ENCODE results near the gene SMG6.

The SMG6 gene

DNA sequence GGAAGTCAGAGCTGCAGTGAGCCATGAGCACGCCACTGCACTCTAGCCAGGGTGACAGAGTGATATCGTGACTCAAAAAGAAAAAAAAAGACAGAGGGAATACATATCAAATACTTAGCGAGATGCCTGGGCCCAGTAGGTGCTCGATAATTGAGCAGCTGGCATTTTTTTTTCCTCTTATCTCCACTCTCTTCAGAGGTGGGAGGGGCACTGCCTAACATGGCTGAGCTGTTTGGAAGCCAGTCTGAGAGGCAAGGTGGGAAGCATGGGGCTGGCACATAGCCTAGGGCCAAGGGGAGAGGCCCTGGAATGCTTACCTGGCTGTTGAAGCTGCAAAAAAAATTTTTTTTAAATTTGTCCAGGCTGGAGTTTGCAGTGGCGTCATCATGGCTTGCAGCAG is 210.2 kb downstream of the SMG6 start:
- DNase-seq: peak in 1 of 2 experiments; percentile 54

DNA sequence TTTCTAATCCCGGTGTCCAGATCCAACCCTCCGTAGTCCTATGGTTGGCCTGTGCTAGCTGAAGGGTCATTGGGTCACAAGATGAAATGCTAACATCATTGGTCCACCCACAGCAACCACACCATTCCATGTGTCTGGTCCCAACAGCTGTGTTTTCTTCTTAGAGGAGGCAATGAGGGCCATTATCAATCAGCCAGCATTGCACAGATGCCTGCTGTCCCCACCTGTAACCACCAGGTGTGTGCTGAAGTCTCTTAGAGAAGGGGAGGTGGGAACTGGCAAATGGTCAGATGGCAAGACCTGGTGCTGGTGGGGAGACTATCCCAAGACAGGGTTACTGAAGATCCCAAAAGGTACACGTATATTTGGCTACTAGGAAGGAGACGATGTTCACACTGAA is 211.3 kb downstream of the SMG6 start:
- DNase-seq: no peak

DNA sequence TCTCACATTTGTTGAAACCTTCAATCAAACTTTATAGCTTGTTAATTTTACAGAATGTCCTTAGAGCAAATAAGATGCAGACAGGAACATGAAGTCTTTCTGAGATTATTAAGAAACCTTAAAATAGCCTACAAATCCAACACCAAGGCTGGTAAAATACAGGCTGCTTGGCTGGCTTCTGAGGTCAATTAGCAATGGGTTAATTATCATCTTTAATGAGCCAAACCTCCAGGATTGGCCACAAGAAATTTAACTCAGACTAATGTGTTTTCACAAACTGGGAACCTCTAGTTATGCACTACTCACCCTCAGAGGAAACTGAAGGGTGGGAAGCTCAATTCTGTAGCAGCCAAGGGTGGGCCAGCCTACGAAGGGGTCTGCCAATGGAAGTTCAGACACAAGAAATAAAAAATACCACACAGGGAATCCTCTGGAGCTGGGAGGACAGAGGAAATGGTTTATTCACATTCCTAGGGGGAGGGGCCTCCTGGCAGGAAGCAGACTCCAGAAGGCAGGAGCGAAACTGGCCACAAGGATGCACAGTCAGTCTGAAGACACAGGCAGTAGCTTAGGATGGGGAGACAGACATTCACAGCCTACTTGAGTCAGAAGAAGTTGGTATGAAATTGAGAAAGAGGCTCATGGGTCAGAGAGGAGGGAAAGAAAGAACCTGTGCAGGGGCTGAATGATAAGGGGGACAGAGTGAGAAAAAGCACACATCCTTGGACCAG is 212.6 kb downstream of the SMG6 start:
- no peak for DNase-seq

DNA sequence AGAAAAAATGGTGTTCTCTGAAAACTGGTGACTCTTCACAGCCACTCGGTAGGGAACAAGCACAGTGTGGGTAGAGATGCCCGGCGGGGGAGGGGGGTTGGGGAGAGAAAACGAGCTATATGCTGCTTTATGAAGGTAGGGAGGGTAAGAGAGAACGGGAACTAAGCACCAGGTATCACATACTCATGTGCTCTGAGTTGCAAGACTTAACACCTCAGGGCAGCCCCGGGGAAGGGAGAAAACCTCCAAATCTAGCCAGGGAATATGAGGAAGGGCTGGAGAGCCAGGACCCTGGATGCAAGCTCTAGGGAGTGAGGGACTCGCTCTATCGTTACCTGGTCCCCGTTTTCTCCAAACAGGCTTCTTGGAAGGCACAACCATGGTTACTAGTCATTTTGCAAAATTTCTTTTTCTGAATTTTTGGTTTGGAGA is 213.4 kb downstream of the SMG6 start:
- no peak for DNase-seq

DNA sequence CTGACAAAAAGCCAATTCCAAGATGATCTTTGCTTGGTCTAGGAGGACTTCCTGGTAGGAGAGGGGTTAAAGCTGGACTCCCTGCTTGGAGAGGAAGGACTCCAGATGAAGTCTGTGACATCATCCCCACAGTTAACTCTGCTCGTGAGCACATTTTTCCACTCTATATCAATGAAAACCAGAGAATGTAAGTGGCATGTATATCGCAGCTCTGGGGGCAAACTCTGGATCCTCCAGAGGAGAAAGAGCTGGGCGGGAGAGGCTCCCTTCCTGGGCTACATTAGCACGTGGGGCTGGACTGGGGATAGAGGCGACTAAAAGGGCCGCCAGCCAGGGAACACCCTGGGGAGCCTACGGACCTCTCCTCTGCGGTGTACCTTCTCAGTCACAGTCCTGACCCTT is 214.6 kb downstream of the SMG6 start:
- DNase-seq: no peak

- no peak for DNase-seq
Measured at GRCh38 chr17:2087597-2088211, 215.9 kb downstream of the SMG6 start.

DNA sequence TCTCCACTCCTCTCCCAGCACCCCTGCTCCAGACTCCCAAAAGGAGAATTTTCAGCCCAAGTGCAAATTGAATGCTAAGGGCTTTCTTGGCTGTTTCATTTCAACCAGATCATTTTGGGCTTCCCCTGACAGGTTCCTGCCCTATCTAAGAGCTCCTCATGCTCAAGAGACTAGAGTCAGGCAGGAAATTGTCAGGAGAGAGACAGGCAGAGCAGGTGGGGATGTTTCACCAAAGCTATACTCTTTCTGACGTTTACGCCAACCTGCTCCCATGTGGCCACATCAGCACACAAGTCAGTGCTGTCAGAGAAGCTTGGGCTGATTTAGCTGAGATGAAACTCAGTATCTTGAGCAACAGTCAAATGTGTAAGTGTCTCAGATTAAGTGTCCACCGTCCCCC is 217.3 kb downstream of the SMG6 start:
- DNase-seq: no peak

GRCh38 chr17:2085648-2085949 is 218.0 kb downstream of the SMG6 start:
- no peak for DNase-seq

DNA sequence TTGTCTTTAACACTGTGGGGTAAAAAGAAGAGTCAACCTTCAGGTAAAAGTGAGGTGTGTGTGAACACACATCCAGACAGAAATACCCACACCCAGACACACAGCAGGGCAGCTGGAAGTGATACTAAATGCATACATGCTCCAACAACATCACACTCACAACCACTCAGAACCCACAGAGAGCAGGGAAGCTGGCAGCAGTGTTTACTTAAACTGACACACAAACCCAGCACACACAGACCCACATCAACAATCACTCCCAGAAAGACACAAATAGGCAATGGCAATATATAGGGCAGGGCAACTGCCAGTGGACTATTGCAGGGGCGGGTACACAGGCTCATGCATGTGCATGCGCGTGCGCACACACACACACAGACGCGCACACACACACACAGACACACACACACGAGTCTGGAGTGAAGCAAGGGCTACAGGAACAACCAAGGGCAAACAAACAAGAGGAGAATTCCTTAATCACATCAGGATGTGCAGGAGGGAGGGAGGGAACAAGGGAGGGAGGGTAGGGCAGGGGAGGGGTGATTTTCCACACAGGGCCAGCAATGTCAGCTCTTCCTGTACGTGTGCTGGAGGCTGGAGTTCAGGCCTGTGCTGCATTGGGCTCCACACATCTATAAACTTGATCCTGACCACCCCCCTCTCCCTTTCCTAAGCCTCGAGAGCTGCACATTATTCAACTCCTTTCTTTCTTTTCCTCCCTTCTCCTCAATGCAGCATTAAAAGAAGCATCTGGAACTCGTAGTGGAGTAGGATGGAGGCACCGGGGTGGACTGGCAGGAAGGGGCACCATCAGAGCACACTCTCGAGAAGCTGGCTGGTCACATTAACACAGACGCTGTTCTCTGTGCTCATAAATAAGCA is 218.6 kb downstream of the SMG6 start:
- no peak for DNase-seq

DNA sequence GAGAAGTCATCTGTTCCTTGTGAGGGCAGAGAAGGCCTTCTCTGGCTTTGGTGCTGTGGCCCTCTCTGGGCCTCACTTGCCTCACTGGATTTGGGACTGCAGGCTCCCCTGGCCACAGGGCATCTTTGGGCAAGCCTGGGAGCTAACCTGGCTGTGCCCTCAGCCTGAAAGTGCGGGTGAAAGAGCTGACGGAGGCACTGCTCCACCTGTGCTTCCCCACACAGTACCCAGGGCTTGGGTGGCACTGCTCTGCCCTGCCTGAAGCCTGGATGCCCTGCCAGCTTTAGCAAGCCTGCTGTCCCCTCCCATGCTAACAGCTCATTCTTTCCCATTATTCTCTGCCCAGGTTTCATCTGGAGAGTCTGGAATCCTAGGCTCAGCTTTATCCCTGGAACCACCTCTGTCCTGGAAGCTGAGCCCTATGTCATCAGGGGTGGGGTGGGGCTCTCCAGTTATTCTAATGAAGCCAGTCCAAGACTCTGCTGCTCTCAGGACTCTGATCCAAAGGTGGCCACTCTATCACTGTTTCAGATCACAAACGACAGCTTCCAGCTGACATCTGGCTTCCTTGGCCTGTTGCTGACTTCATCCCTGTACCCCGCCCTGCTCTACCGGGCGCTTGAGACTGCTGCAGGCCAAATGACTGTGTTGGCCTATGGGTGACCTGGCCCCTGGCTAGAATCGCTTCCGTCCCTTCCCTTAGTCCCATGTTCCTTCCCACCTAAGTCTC is 219.4 kb downstream of the SMG6 start:
- no peak for DNase-seq

GRCh38 chr17:2083613-2084035 is 220.0 kb downstream of the SMG6 start:
- DNase-seq: no peak

DNA sequence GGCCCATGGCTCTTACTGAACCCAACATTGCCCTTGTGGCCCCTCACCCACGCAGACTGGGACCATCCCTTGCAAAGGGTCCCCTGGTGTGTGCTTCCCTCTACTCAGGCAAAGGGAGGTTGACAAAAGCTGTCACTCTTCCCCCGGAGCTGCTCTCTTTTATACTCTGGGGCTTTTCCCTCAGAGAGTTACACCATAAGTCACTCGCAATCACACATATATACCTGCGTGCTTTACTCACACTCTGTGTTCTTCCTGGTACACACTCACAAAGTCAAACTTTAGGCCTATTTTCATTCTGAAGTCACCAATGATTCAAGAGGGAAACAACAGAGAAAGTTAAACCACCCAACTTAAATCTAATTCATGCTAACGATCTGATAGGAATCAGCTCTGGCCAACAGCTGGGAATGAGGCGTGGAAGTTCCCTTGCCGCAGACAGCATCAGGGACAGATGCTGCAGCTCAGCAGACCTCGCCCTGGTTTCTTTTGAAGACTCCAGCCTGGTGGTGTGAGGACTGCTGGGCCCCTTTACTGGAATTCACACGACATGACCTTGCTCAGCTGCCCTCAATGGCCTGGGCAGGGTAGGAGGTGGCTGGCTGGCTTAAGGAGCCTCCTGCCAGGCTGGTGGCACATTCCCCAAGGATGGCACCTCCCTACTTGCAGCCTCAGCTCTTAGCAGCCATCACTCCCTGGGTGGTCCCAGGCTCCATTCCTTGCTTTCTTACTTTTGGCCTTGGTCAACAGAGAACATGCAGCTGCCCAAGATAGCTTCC is 221.4 kb downstream of the SMG6 start:
- no peak for DNase-seq

GRCh38 chr17:2081564-2081963 is 222.0 kb downstream of the SMG6 start:
- no peak for DNase-seq

DNA sequence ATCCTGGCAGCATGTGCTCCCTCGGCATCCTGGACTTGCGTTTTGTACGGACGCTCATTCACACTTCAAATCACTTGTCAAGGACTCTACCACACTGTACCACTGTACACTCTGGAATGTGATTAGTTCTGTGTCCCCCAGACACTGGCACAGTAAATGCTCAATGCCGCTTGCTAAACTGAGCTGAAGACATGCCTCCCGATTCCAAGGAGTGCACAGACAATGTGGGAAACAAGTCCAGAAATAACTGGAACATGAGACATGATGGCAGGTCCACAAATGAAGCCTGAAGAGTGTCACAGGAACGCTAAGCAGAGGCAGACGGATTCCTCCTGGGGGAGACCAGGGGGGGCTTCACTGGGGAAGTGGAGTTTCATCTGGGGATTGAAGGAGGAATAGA is 226.5 kb downstream of the SMG6 start:
- peak in 1 of 2 experiments; percentile 37 for DNase-seq

DNA sequence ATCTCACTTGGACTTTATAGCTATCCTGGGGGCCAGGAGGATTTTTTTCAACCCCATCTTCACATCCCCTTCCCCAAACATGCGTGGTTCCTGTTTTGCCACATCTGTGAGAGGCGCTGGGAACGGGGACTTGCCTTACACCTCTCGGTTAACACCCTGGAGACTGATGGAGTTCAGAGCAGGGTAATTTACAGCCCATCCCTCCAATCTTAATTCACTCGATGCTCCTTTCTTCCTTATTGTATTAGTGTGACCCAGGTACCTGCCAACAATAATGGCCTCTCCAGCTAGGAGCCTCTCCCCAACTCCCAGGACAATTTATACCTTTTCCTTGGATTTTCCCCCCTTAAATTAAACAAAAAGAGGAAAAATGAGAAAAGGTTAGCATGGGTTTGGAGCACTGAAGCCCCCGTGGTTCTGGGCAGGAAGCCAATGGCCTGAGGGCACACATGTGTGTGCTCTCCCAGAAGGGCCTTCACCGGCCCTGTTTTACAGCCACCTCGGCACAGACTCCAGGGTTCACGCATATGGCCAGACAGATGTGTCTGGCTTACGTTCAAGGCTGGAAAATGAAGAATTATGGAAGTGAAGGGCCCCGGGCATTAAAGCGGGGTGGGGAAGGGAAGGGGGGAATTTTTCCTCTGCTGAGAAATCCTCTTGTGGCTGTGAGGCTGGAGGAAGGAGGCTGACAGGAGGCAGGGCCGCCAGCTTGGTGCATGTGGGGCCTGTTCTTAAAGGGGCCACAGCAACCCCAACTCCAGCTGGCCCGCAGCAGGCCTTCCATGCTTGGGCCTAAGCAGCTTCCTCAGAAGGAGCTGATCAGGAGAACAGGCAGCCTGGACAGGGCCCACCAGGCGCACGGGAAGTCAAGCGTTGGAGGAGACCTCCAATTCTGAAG is 227.2 kb downstream of the SMG6 start:
- DNase-seq: peak; percentile 81 to 93

GRCh38 chr17:2075336-2076086 is 228.1 kb downstream of the SMG6 start:
- DNase-seq: peak in 1 of 2 experiments; percentile 30

DNA sequence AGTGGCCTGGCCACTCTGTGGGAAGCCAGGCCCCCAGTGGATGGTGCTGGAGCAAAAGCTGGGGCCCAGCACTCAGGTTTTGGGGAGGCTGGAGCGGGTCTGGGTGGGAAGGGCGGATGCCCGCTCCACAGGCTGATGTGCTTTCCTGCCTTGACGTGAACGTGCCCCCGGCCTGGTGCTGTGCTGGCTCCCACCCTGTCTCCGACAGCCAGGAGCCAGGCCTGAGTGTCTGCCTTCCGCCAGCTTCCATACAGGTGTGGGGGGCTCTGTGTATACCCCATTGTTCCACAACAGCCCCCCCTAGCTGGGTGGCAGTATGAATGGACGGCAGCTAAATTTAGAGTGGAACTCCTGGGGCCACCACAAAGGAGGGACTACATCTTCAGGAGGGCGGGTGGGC is 228.7 kb downstream of the SMG6 start:
- DNase-seq: no peak

DNA sequence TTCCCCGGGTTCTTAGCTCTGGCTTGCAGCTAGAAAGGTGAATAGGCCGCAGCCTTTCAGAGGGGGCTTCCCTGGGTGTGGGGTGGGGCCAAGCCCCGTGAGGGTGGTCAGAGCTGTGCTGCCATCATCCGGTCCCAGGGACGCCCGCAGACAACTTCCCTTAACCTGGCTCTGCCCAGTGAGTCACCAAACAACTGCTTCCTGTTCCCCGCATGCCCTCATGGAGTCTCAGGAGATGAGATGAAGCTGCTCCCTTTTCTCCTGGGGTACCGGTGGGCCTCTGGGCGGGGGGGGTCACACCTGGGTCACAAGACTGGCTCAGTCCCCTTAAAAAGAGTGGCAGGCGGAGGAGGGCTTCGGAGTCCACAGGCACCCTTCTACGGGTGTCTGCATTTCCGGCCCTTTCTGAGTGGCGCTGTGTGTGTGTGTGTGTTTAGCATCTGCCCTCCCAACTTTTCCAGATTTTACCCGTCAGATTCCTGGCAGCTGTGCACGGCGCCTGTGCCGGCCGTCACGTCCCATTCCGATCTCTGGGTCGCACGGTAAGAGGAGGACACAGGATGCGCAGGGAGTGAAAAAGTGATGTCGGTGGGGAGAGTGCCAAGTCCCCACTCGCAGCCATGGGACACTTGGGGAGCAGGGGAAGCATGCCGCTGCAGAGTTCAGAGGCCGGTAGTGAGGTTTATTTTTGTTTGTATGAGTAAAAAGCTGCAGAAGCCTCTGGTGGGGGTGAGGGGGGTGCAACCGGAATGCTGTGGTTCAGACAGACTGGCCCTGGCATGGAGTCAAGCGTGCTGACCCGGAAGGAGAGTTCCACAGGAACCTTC is 231.9 kb downstream of the SMG6 start:
- no peak for DNase-seq

DNA sequence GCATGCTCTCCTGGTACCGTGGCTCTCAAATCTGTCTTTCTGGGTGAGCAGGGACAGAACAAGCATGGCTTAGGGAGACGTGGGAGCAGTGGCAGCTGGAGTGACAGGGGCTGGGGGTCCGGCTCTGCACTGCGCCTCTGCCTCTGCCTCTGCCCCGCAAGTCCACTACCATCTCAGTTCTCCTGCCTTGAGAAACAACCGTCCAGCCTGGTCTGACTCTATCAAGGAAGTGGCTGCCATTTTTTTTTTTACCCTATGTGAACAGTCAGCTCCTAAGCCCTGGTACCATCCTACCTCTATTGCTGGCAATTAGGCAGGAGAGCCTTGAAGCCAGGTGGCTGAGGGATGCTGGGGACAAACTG is 232.6 kb downstream of the SMG6 start:
- no peak for DNase-seq
